Keratinocyte (primary cell): ENCODE data around the gene TXLNG. TPM values are rescaled to one million over a fixed set of nuclear protein-coding genes. Genes with fewer than 3 reads are reported as not detected.
"Not testable (repeated sequence)": the region's sequence is repeated elsewhere in the genome, so short reads cannot be mapped to it uniquely, and the experiment has no call there.

Experiments
- DNase-seq: peaks from one replicate; pipeline ENCODE4 v3.0.0-alpha.2; 2011; ENCODE audit warnings: low read depth, missing footprints, low spot score
- FAIRE-seq: peaks from 2 replicates; lab custom pipeline; 2011; peaks lifted over from hg19 to GRCh38; lab: Jason Lieb, UNC
- H2AFZ ChIP-seq: 2 replicates; pipeline ENCODE4 v1.6.0; 2012; ENCODE audit warnings: low read length, control low read depth, inconsistent platforms; ENCODE audit not compliant: control insufficient read depth
- H3K27ac ChIP-seq: 2 replicates; pipeline ENCODE4 v1.5.1; 2011; ENCODE audit warnings: low read length; ENCODE audit not compliant: control insufficient read depth, insufficient read depth
- H3K27me3 ChIP-seq: 3 replicates; pipeline ENCODE4 v1.6.0; 2011; ENCODE audit warnings: low read length; ENCODE audit not compliant: control insufficient read depth, insufficient read depth; ENCODE audit errors: extremely low read depth
- H3K36me3 ChIP-seq, 2 experiments: 2 replicates in 1 of 2; 3 replicates in 1 of 2; pipeline ENCODE4 v1.5.1; 2011; ENCODE audit warnings: low read length in 2 of 2, mild to moderate bottlenecking in 1 of 2; ENCODE audit not compliant: control insufficient read depth in 2 of 2, insufficient read depth in 2 of 2; ENCODE audit errors: extremely low read depth in 1 of 2
- H3K4me1 ChIP-seq: 3 replicates; pipeline ENCODE4 v1.5.1; 2011; ENCODE audit warnings: low read length; ENCODE audit not compliant: control insufficient read depth, insufficient read depth; ENCODE audit errors: extremely low read depth
- H3K4me2 ChIP-seq: 3 replicates; pipeline ENCODE4 v1.6.0; 2011; ENCODE audit warnings: low read depth, low read length; ENCODE audit not compliant: control insufficient read depth, insufficient read depth; ENCODE audit errors: extremely low read depth
- H3K4me3 ChIP-seq, 3 experiments: fragments of 200-600 bp in 1 of 3; sonication (generic) in 1 of 3; 2 replicates in 2 of 3; 3 replicates in 1 of 3; pipeline ENCODE4 v1.5.1; 2011 to 2016; ENCODE audit warnings: low read length in 3 of 3, mild to moderate bottlenecking in 3 of 3, control low read depth in 2 of 3, inconsistent platforms in 1 of 3, low read depth in 1 of 3, mixed read lengths in 1 of 3, mixed run types in 1 of 3, moderate library complexity in 1 of 3; ENCODE audit not compliant: control insufficient read depth in 2 of 3, insufficient read depth in 2 of 3; ENCODE audit errors: extremely low read depth in 1 of 3
- H3K79me2 ChIP-seq: 2 replicates; pipeline ENCODE4 v1.6.0; 2012; ENCODE audit warnings: low read length; ENCODE audit not compliant: control insufficient read depth, insufficient read depth
- H3K9ac ChIP-seq: 3 replicates; pipeline ENCODE4 v1.6.0; 2011; ENCODE audit warnings: low read length; ENCODE audit not compliant: control insufficient read depth, insufficient read depth; ENCODE audit errors: extremely low read depth
- H3K9me1 ChIP-seq: 3 replicates; pipeline ENCODE4 v1.6.0; 2011; ENCODE audit warnings: low read length; ENCODE audit not compliant: control insufficient read depth, insufficient read depth; ENCODE audit errors: extremely low read depth
- H3K9me3 ChIP-seq: 2 replicates; pipeline ENCODE4 v1.5.1; 2012; ENCODE audit warnings: low read depth, low read length; ENCODE audit not compliant: control insufficient read depth
- H4K20me1 ChIP-seq: 3 replicates; pipeline ENCODE4 v1.6.0; 2011; ENCODE audit warnings: low read length; ENCODE audit not compliant: control insufficient read depth, insufficient read depth; ENCODE audit errors: extremely low read depth
- CTCF ChIP-seq, 3 experiments: IDR thresholded peaks in 1 of 3; conservative IDR thresholded peaks in 1 of 3; optimal IDR thresholded peaks in 1 of 3; 2 replicates in 2 of 3; 3 replicates in 1 of 3; pipeline versions ENCODE3 to v1.5.1; 2011; ENCODE audit warnings: low read length in 3 of 3, mild to moderate bottlenecking in 3 of 3, moderate library complexity in 2 of 3, control low read depth in 1 of 3, inconsistent platforms in 1 of 3; ENCODE audit not compliant: insufficient read depth in 2 of 3; ENCODE audit errors: extremely low read depth in 1 of 3
- EZH2 ChIP-seq: IDR thresholded peaks from one replicate; pipeline ENCODE4 v1.6.1; 2012; ENCODE audit warnings: inconsistent platforms, mild to moderate bottlenecking, low read length, moderate library complexity
- dilution Hi-C: fragments of 300-500 bp; cut with MboI; formaldehyde crosslinking; loops from one replicate; pipeline ENCODE4 v1.7.0; 2020; ENCODE audit warnings: low sequenced_read_pairs; ENCODE audit not compliant: extremely low pct_ligation_motif_present
- polyA plus RNA-seq, 5 experiments: library from polyadenylated mRNA; depleted of rRNA in 3 of 5; stranded (reverse) in 3 of 5; stranded (forward) in 1 of 5; unstranded in 1 of 5; fragments of >200 nt; gene quantifications; 1 replicate in 1 of 5; 2 replicates in 3 of 5; 3 replicates in 1 of 5; pipeline versions ENCODE4 v1.2.1 to v1.2.3, GENCODE V29; 2011 to 2012; ENCODE audit warnings: missing spikeins in 2 of 5, low read depth in 1 of 5, low replicate concordance in 1 of 5

Gene TXLNG
- polyA plus RNA-seq, 1 donor (not counting 4 experiments of a cell fraction or from before 2014, with no cell fraction given): 38.5 TPM

DNA sequence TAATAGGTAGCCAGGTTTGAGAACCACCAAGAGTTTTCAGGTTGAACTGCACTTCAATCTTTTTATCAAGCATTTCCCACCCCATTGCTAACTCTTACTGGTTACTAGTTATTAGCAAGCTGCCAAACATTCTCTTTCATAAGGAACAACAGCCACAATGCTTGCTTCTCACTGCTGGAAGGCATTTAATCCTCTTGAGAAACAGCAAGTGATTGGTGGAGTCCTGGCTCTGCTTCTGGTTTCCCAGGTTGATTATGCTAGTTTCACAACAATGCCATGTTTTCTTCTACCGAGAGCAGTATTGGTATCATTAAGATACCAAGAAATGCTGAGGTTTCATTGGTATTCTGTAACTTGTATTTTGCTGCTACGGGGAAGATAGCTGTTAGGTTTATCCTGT is 32.2 kb upstream of the TXLNG start:
- no peak overlapping the region for H3K9ac ChIP-seq
- no peak overlapping the region for H3K4me3 ChIP-seq
- peaks cover 15 to 19% of the 10 kb centered on the region in 2 experiments for H3K36me3 ChIP-seq
- FAIRE-seq (no peak), DNase-seq (no peak)
- dilution Hi-C loops: no loop called here
- H4K20me1 ChIP-seq: no peaks in the 10 kb centered on the region
- H3K27me3 ChIP-seq: no peaks in the 10 kb centered on the region
- no peaks in the 10 kb centered on the region for H3K79me2 ChIP-seq
- H3K4me2 ChIP-seq: no peak overlapping the region
- H3K4me1 ChIP-seq: no peaks in the 10 kb centered on the region
- H3K9me3 ChIP-seq: no peaks in the 10 kb centered on the region
- H2AFZ ChIP-seq: no peak overlapping the region
- no peaks in the 10 kb centered on the region for H3K9me1 ChIP-seq
- H3K27ac ChIP-seq: no peak overlapping the region
- TF ChIP-seq CTCF (optimal IDR thresholded peaks at IDR 0.05 in 1 of 3, IDR thresholded peaks at IDR 0.05 in 1 of 3, conservative IDR thresholded peaks at IDR 0.05 in 1 of 3; ENCODE audit: extremely low read depth in 1 of 3, insufficient read depth in 2 of 3, low read length in 3 of 3) (no peak), EZH2 (no peak)

DNA sequence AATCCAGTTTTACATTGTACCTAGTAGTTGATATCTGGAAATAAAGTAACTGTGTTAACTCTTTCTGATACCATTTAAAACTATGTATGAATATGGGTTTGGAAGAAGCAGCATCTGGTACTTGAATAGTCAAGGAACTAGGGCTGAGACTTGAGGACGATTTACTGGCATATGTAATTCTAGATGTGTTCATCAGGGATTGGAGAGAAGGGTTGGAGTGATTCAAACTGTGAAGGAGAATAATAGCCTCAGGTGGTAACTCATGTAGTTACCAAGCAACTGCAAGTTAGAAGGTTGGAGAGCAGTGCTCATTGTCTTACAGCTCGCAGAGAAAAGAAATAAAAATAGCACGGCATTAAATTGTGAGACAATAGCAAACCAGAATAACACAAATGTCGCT is 29.5 kb upstream of the TXLNG start:
- no peak for TF ChIP-seq EZH2
- no peak for TF ChIP-seq CTCF (optimal IDR thresholded peaks at IDR 0.05 in 1 of 3, IDR thresholded peaks at IDR 0.05 in 1 of 3, conservative IDR thresholded peaks at IDR 0.05 in 1 of 3; ENCODE audit: extremely low read depth in 1 of 3, insufficient read depth in 2 of 3, low read length in 3 of 3)
- H3K4me3 ChIP-seq: no peak overlapping the region
- H3K9ac ChIP-seq: no peak overlapping the region
- no peaks in the 10 kb centered on the region for H3K4me1 ChIP-seq
- DNase-seq (no peak), FAIRE-seq (peak; percentile 39)
- H3K9me3 ChIP-seq: no peaks in the 10 kb centered on the region
- no peaks in the 10 kb centered on the region for H3K27me3 ChIP-seq
- peaks cover 4% of the 10 kb centered on the region for H3K9me1 ChIP-seq
- no peak overlapping the region for H3K4me2 ChIP-seq
- no peak overlapping the region for H3K27ac ChIP-seq
- H3K36me3 ChIP-seq: peaks cover 16 to 20% of the 10 kb centered on the region in 2 experiments
- dilution Hi-C loops: no loop called here
- no peak overlapping the region for H2AFZ ChIP-seq
- no peaks in the 10 kb centered on the region for H3K79me2 ChIP-seq
- no peaks in the 10 kb centered on the region for H4K20me1 ChIP-seq

DNA sequence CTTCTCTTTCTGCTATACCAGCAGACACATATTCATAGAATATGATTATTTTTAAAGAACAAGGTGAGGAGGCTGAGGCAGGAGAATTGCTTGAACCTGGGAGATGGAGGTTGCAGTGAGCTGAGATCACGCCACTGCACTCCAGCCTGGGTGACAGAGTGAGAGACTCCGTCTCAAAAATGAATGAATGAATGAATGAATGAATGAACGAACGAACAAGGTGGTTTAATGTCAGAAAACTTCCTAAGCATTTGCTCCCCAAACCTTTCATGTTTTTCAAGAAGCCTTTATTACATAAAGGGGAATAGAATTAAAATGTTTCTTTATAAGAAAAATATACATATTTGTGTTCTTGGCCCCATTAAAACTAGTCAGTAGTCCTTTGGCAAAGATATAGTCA is 24.8 kb upstream of the TXLNG start:
- H4K20me1 ChIP-seq, H3K36me3 ChIP-seq, dilution Hi-C loops, H3K27ac ChIP-seq, H3K4me1 ChIP-seq, H3K9me1 ChIP-seq, H3K27me3 ChIP-seq, H3K4me3 ChIP-seq, H3K9me3 ChIP-seq, H3K4me2 ChIP-seq, H2AFZ ChIP-seq, H3K79me2 ChIP-seq, FAIRE-seq, DNase-seq, H3K9ac ChIP-seq: not testable (repeated sequence)
